ENCODE results near the gene CLNK.

DNA sequence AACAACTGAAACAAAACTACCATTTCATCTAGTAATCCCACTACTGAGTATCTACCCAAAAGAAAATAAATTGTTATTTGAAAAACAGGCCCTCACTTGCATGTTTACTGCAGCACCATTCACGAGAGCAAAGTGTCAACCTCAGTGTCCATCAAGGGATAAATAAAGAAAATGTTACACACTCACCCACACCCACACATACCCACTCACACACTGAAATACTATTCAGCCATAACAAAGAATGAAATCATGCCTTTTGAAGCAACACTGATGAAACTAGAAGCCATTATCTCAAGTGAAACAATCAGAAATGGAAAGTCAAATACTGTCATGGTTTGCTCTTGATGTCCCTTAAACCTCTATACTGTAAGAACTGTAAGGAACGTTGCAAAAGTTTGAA, 44.8 kb upstream of the CLNK start:
- TF ChIP-seq EP300 (IDR thresholded peaks at IDR 0.05) (no peak), SMC3 (IDR thresholded peaks at IDR 0.05) (no peak), HDAC2 (IDR thresholded peaks at IDR 0.05) (no peak), MYC (IDR thresholded peaks at IDR 0.05; ENCODE audit: borderline replicate concordance, low read length) (no peak), BHLHE40 (IDR thresholded peaks at IDR 0.05; ENCODE audit: low read depth, low read length) (no peak), HOXA7 (CRISPR knock-in tag; IDR thresholded peaks at IDR 0.05) (no peak), RFX5 (IDR thresholded peaks at IDR 0.05) (no peak)
- TF ChIP-seq, protein P1, sequence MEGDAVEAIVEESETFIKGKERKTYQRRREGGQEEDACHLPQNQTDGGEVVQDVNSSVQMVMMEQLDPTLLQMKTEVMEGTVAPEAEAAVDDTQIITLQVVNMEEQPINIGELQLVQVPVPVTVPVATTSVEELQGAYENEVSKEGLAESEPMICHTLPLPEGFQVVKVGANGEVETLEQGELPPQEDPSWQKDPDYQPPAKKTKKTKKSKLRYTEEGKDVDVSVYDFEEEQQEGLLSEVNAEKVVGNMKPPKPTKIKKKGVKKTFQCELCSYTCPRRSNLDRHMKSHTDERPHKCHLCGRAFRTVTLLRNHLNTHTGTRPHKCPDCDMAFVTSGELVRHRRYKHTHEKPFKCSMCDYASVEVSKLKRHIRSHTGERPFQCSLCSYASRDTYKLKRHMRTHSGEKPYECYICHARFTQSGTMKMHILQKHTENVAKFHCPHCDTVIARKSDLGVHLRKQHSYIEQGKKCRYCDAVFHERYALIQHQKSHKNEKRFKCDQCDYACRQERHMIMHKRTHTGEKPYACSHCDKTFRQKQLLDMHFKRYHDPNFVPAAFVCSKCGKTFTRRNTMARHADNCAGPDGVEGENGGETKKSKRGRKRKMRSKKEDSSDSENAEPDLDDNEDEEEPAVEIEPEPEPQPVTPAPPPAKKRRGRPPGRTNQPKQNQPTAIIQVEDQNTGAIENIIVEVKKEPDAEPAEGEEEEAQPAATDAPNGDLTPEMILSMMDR (IDR thresholded peaks at IDR 0.05), result no peak
